HG02642 (cell line): ENCODE data around the gene TMEM50A.
A peak's percentile ranks its signal among the peaks of the same experiment; 100 is the strongest.
"Not testable (repeated sequence)": the region's sequence is repeated elsewhere in the genome, so short reads cannot be mapped to it uniquely, and the experiment has no call there.

Experiments used
- ATAC-seq: cut with Tn5 transposase; IDR thresholded peaks from one replicate; pipeline ENCODE4 v1.9.1; 2021; ENCODE audit warnings: mild to moderate bottlenecking; ENCODE audit not compliant: unreplicated experiment, poor library complexity

The TMEM50A gene

GRCh38 chr1:25329336-25329735 is 8.8 kb upstream of the TMEM50A start:
- ATAC-seq = not testable (repeated sequence)

DNA sequence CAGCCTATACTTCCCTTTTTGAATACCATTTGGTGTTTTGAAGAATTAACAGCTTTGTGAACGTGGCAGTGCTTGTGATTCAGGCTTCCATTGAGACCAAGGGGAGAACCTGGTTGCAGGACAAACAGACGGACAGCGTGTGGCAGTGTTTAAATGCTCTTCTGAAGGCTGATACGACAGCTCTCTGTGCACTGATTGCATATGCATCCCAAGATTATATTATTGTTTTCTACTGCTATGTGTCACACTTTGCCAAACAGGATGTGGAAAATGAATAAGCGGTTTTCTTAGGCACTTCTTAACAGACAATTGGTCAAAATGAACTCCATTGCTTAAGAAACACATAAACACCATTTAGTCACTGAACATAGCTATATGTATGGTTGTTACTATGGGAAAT is 8.2 kb upstream of the TMEM50A start:
- not testable (repeated sequence) for ATAC-seq

- not testable (repeated sequence) for ATAC-seq
Observed at GRCh38 chr1:25336922-25337354, 1.2 kb upstream of the TMEM50A start.

DNA sequence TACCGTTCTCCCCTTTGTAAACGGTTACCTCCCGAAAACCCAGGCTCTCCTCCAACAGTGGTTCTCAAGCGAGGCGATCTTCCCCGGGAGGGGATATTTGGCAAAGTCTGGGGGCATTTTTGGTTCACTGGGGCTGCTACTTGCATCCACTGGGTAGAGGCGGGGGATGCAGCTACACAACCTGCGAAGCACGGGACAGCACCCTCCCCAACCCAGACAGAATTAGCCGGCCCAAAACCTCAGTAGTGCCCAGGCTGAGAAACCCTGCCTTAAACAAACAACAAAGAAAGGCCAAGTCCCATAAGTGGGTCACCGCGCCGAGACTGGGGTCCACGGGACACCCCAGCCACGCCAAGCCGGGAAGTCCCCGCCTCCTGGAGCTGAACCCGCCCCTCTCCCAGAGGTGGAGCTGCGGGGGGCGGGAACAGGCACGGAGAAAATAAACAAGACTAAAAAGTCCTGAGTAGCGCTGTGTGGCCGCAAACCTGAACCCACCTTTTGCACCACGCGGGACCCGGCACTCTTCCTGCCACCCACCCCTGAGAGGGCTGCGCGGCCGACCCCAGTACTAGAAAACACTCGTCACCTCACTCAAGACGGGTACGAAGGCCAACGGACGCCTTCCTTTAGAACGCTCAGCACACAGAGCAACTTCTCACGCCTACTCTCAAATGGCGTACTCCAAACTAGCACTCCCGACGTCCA is 499 bp upstream of the TMEM50A start:
- peak; percentile 40 for ATAC-seq

- ATAC-seq = no peak
Observed at GRCh38 chr1:25338986-25339385, 852 bp downstream of the TMEM50A start.

- ATAC-seq = no peak
Observed at GRCh38 chr1:25341746-25342145, 3.6 kb downstream of the TMEM50A start.

DNA sequence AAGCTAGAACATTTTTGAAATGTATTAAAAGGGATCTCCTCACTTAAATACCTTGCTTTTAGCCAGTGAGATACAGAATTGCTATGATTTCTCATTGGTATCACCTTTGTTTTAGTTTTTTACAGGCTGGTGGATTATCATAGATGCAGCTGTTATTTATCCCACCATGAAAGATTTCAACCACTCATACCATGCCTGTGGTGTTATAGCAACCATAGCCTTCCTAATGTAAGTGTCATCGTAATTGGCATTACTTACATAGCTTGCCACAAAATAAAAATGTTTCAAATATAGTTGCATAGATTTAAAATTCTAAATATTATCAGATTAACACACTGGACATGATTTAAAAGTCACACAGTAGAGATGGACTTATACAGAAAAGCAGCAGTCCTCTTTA is 4.7 kb downstream of the TMEM50A start:
- no peak for ATAC-seq

GRCh38 chr1:25343872-25344271 is 5.7 kb downstream of the TMEM50A start:
- ATAC-seq = no peak

GRCh38 chr1:25347556-25347955 is 9.4 kb downstream of the TMEM50A start:
- no peak for ATAC-seq

- no peak for ATAC-seq
Observed at GRCh38 chr1:25349606-25350005, 11.5 kb downstream of the TMEM50A start.

GRCh38 chr1:25355841-25356395 is 17.8 kb downstream of the TMEM50A start:
- no peak for ATAC-seq

- ATAC-seq = no peak
Observed at GRCh38 chr1:25356441-25356840, 18.3 kb downstream of the TMEM50A start.

DNA sequence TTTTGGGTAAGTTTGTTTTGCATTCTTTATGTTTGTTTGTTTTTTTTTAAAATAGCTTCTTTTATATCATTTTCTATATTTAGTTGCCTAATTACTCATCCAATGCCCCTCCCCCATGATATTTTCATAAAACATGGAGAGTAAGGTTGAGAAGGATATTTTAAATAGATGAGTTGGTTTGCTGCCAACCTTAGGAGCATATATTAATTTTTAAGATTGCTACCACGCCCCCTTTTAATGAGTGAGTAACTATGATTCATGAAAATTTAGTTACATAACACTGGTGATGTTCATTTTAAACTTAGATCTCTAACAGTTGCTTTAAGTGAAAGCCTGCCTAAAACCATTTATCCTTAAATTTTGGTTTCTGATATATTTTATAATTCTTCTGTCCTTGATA is 18.7 kb downstream of the TMEM50A start:
- ATAC-seq = no peak

GRCh38 chr1:25360596-25361581 is 22.8 kb downstream of the TMEM50A start:
- no peak for ATAC-seq

DNA sequence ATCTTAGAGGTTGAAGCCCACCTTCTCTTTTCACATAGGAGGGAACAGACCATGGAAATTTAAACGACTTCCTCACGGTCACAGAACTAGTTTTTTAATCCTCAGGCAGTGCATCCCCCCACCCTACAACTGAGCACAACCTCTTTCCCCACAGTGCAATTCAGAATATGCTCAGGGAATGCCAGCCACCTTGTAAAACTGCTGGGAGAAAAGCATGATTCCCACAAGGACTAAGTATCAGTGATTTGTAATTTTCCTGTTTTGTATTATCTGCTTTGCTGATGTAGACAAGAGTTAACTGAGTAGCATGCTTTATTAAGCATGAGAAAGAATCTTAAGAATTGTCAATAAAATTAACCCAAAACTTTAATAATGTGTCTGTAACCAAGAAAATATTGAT is 23.8 kb downstream of the TMEM50A start:
- ATAC-seq = no peak

- ATAC-seq = not testable (repeated sequence)
Observed at GRCh38 chr1:25362634-25363559, 24.8 kb downstream of the TMEM50A start.

GRCh38 chr1:25369241-25369640 is 31.1 kb downstream of the TMEM50A start:
- no peak for ATAC-seq

- ATAC-seq = not testable (repeated sequence)
Observed at GRCh38 chr1:25369691-25370271, 31.6 kb downstream of the TMEM50A start.

DNA sequence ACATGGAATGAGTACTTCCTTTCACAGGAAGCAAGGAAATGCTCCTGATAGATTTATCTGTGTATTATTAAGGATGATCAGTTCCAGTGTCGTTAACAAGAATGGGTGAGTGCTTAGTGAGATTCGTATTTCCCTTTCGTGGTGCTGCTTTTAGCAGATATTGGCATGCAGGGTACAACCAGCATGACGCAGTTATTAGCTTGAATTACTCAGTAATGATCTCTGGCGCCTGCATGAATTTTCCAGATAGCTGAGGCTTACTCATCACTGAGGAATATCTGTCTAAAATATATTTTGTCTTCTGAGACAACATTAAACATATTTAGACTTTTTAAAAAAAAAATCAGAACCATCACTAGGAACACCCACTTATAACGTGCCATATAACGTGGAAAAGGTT is 33.6 kb downstream of the TMEM50A start:
- not testable (repeated sequence) for ATAC-seq

GRCh38 chr1:25378367-25378766 is 40.2 kb downstream of the TMEM50A start:
- not testable (repeated sequence) for ATAC-seq
